Right hindlimb (tissue), 1 donor: ENCODE measurements around the gene PELO.

Source experiments
- DNase-seq: peaks from one replicate; pipeline ENCODE4 v3.0.0-alpha.2; 2018

PELO gene

DNA sequence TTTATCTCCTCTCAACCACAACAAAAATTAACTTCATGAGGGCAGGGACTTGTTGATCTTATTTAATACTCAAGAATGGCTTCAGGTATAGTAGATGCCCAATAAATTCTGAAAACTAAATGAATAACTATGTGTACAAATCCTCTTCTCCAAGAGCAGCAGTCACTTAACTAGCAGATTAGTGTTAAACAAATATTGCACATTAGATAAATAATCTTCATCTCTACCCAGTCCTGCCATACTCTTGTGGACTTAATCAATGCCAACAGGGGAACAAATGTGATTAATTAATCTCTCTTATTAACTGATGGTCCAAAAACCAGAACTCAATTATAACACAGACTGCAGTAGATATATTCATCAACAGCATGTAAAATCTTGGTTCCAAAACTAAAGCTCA lies 15.0 kb upstream of the PELO start:
- no peak for DNase-seq

GRCh38 chr5:52773342-52773741 lies 14.4 kb upstream of the PELO start:
- DNase-seq: no peak

- DNase-seq: no peak
Measured at GRCh38 chr5:52774005-52774410, 13.7 kb upstream of the PELO start.

DNA sequence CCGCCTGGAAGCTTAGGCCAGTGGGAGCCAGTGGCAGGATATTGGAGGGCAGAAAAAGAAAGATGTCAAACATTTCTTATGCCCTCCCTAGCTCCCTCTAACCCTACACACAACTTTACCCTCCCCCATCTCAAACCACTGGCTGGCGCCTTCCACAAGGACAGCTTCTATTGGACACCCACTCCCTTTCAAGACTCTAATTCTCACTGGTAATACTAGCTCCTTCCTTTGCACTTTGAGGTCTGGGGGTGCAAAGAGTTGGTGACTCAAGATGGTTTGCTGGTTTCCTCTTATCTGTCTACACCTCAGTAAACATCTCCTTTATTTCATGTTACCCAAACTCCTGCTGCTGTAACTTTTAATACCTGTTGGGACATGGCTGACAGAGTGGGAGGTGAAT lies 11.6 kb upstream of the PELO start:
- no peak for DNase-seq

DNA sequence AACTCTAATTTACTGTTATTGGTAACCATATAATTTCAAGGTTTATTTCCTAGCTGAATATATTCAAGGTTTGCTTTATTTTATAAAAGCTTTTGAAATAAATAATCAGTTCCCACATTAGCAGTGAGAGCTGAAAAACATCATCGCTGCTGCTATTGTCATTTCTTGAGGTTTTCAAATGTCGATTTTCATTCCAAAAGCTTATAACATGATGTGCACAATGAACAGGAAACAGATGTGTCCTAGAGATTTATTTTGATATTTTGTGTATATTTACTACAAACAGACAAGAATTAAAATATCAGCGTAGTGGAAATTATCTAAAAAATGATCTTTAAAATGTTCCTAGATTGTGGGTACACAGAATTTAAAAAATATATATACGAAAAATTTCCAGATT lies 10.5 kb upstream of the PELO start:
- DNase-seq: no peak

- DNase-seq: no peak
Measured at GRCh38 chr5:52778781-52779180, 8.9 kb upstream of the PELO start.

- no peak for DNase-seq
Measured at GRCh38 chr5:52779213-52779612, 8.5 kb upstream of the PELO start.

DNA sequence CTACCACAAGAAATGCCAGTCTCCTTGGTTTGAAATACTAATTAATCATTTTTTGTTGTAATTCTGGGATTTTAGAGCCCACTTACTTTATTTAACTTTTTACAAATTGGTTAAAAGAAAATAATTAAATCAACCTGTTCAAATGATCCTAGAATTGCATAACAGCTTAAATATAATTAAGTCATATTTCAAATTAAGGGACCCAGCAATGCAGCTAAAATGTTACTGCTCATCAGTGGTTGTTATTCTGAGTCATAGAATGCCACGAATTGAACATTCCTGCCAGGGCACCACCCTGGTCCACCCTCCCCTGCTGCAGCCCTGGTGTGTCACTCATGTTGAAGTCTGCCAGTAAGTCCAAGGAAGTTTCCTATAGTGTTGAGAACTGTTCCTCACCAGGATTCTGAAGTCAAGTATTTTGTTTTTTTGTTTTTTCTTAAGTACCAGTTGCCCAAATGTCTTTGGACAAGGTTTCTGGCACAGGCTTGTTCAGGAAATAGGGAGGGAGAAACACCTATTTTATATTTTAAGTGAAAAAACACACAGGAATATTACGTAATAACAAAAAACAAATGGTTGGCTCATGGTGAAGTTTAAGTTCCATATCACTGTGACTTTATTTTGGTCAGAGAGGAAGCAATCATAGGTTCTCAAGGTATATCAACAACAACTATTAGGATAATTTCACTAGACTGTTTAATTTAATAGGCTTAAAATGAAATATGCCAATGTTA lies 4.3 kb upstream of the PELO start:
- DNase-seq: no peak

DNA sequence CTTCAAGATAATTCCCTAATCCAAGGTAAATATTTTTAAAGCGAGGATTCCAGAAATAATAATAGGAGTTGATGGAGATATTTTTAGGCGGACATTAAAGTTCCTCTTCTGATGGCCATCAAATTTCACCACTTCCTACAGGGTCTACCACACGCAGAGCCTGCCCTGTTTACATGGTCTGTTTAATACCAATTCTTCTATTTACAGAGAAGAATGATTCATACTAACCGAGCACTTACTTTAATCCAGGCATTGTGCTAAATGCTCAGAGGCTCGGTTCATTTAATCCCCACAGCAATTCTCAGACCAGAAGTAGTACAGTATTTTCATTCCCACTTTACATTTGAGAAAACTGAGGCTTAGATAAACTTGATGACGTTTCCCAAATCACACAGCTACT lies 3.0 kb upstream of the PELO start:
- no peak for DNase-seq

GRCh38 chr5:52786391-52786790 lies 1.3 kb upstream of the PELO start:
- no peak for DNase-seq

GRCh38 chr5:52786949-52787599 lies 642 bp upstream of the PELO start:
- no peak for DNase-seq

- no peak for DNase-seq
Measured at GRCh38 chr5:52788505-52788821, 747 bp downstream of the PELO start.

DNA sequence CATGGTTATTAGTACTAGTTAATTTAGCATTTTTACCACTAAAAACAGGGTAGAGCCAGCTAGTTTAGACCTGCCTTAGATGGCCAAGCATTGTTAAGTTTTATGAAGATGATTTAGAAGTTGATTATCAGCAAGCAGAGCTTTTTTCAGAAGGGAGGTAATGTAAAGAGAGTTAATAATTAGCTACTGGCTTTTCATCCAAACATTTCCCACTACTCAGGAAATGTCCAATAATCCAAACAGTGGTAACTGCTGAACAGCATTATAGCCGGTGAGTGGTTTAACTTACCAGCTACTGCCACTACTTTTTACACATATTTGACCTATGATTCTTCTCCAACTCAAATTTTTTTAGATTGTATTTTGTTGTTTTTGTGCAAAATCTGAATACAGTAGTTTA lies 1.7 kb downstream of the PELO start:
- DNase-seq: no peak

DNA sequence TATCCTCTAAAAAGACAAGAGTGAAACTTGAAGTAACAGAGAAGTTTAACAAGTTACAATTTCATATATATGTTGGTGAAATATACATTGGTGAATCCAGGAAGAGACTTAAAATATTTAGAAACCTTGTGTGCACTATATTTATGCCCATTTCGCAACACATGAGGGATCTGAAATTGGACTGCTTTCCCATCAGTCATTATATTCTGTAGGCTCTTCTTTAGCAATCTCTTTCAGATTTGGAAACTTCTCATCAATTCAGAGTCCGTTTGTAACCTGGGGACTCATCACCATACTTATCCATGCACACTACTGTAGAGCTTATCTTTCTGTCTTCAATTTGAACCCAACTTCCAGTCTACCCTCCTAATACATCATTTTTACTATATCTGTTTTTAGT lies 2.1 kb downstream of the PELO start:
- DNase-seq: no peak

GRCh38 chr5:52791366-52791765 lies 3.6 kb downstream of the PELO start:
- no peak for DNase-seq

DNA sequence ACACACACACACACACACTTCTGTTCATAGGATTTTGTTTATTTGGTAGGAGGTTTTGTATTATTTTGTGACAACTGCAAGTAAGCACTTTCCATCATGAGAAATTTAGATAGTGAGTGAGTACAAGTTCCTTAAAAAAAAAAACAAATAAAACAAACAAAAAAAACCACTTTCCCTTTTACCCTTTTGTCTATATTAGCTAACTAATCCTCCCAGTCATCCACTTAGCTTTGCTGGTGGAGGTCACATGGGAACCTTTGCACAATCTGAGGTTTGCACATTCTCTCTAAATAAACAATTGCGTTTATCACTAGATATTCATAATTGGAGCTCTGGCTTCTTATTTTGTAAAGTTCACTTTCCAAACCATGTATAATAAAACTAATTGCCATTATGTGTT lies 6.8 kb downstream of the PELO start:
- no peak for DNase-seq

DNA sequence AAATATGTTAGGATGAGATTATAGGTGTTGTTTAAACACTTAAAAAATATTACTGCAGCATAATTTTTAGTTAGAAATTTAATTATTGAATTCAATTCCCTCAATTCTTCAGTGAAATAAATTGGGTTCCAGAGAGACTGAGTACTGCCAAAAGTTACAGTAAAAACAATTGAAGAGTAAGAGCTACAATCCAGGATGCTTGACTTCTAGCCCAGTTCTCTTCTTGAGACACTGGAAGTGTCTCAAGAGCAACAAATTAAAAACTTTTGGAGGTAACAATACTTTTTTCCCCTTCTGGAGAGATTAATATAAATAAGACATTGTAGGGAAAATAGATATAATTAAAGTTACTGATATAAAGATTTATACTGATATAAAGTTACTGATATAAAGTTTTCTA lies 8.3 kb downstream of the PELO start:
- DNase-seq: no peak

DNA sequence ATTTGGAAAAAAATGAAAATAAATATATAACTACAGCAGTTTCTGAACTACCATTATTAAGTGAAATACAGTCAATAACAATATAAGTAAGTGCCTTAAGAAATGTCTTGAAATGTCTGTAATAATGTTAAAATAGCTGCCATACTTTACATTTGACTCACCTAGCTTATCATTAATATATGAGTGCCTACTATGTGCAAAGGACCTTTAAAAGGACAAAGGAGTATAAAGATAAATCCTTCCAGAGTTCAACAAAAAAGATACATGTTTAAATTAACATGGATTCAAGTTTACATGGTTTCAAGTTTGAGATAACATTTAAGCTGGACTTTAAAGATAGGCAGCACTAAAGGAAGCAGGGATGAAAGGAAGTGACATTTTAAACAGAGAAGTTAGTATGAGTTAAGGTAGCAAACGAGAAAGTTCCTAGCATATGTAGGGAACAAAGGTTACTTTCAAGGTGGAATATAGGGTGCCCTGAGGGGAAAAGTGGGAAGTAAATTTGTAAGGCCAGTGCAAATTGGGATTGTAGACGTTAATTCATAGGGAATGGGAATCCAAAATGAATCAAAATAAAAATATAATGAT lies 8.9 kb downstream of the PELO start:
- no peak for DNase-seq

GRCh38 chr5:52798938-52799337 lies 11.2 kb downstream of the PELO start:
- no peak for DNase-seq

DNA sequence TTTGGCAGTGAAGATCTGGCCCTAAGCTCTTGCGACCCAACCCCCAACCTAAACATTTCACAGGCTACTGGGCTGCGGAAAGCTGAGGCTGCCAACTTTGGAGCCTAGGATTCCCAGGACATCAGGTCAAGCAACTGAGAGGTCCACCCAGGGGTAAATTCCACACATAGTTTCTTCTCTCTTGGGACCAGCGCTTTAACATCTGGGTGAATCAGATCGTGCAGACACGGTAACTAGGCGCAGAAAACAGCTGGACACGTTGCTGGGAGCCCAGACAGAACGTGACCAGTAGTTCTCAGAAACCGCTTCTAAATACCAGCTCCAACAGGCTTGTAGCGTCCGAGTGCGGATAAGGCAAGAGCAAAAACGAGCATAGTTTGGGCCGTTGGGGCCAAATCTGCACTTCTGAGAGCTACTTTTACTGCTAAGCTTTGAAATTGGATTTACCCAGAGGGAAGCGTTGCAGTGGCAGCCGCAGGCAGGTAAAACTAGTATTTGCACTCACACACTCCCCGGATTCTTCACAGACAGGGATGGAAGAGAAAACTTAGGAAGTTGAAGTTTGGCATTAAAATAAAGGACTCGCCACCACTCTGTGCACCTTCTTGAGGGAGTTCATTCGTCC lies 11.8 kb downstream of the PELO start:
- peak; percentile 79 for DNase-seq

DNA sequence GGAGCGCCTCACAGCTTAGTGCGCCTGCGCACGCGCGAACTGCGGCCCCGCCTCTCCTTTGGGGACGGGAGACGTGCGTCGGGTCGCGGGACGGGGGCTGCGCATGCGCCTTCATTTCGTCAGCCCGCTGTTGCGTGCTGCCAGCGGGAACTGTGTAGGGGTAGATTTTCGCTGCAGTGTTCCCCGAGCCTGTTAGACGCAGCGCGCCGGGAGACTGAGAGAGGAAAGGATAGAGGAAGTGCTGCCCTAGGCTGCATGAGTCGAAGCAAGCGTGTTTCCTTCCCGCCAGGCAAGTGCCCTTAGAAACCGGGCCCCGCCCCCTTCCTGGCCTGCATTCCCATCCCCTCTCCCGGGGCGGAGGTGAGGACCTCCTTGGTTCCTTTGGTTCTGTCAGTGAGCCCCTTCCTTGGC lies 12.3 kb downstream of the PELO start:
- peak; percentile 97 for DNase-seq

DNA sequence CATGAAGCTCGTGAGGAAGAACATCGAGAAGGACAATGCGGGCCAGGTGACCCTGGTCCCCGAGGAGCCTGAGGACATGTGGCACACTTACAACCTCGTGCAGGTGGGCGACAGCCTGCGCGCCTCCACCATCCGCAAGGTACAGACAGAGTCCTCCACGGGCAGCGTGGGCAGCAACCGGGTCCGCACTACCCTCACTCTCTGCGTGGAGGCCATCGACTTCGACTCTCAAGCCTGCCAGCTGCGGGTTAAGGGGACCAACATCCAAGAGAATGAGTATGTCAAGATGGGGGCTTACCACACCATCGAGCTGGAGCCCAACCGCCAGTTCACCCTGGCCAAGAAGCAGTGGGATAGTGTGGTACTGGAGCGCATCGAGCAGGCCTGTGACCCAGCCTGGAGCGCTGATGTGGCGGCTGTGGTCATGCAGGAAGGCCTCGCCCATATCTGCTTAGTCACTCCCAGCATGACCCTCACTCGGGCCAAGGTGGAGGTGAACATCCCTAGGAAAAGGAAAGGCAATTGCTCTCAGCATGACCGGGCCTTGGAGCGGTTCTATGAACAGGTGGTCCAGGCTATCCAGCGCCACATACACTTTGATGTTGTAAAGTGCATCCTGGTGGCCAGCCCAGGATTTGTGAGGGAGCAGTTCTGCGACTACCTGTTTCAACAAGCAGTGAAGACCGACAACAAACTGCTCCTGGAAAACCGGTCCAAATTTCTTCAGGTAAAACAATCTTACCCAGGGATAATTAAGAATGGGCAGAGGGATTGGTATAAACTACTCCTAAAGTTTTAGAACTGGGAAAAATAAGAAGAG lies 12.9 kb downstream of the PELO start:
- DNase-seq: peak; percentile 77

DNA sequence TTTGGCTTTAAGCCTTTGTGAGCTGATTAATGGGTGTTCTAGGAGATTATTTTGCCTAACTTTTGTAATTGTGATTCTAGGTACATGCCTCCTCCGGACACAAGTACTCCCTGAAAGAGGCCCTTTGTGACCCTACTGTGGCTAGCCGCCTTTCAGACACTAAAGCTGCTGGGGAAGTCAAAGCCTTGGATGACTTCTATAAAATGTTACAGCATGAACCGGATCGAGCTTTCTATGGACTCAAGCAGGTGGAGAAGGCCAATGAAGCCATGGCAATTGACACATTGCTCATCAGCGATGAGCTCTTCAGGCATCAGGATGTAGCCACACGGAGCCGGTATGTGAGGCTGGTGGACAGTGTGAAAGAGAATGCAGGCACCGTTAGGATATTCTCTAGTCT lies 13.6 kb downstream of the PELO start:
- DNase-seq: no peak
